ENCODE measurements around the gene UQCRQ.

UQCRQ gene

GRCh38 chr5:132916086-132916485 is 49.6 kb downstream of the UQCRQ start:
- DNase-seq = no peak

Measured in activated CD4-positive, alpha-beta T cell treated with anti-CD3 and anti-CD28 coated beads, Interleukin-2, amount 50 U/mL, for 16 hours (primary cell).